ENCODE results near the gene ADAMTS15. TPM values are rescaled to one million over a fixed set of nuclear protein-coding genes. Genes with fewer than 3 reads are reported as not detected.

Gene ADAMTS15
- total and polyA plus RNA-seq, 10 donors = 0.41 to 6.9 (median 2.2) TPM

- Histone ChIP-seq H3K27ac (no peak overlapping the region), H3K36me3 (peaks cover 0 to 13% (median 0%) of the 10 kb centered on the region in 6 donors), H3K4me3 (no peak overlapping the region), H3K9me3 (no peaks in the 10 kb centered on the region), H3K4me1 (peaks cover 0 to 11% (median 3%) of the 10 kb centered on the region in 6 donors), H3K27me3 (replicated peaks in 1 of 7) (peaks cover 0 to 4% (median 0%) of the 10 kb centered on the region in 7 donors)
- no peak for DNase-seq
- intact Hi-C loops (cut with DNase I; ENCODE audit: low total_unique reads) = no loop called here
- 84 to 94% (median 92%) methylated on average over 7 of the region's 7 CpGs for whole genome bisulfite sequencing, 5 donors
- TF ChIP-seq CTCF (IDR thresholded peaks at IDR 0.05 in 8 of 11, conservative IDR thresholded peaks at IDR 0.05 in 3 of 11) = no peak
- TF ChIP-seq POLR2A (IDR thresholded peaks at IDR 0.05) = no peak
- no peak for TF ChIP-seq POLR2AphosphoS5 (IDR thresholded peaks at IDR 0.05)
Measured at GRCh38 chr11:130472434-130472961, 24.1 kb downstream of the ADAMTS15 start.

- Histone ChIP-seq H3K4me3 (no peak overlapping the region), H3K9me3 (no peaks in the 10 kb centered on the region), H3K4me1 (peaks cover 0 to 18% (median 7%) of the 10 kb centered on the region in 6 donors), H3K27ac (no peak overlapping the region), H3K27me3 (replicated peaks in 1 of 7) (peaks cover 0 to 4% (median 0%) of the 10 kb centered on the region in 7 donors), H3K36me3 (peaks cover 0 to 13% (median 0%) of the 10 kb centered on the region in 6 donors)
- WGBS, 5 donors = 94 to 96% (median 94%) methylated on average over 30 to 52 of the region's 52 CpGs
- TF ChIP-seq POLR2A (IDR thresholded peaks at IDR 0.05) (no peak), POLR2AphosphoS5 (IDR thresholded peaks at IDR 0.05) (no peak), CTCF (IDR thresholded peaks at IDR 0.05 in 8 of 11, conservative IDR thresholded peaks at IDR 0.05 in 3 of 11) (no peak)
- DNase-seq = no peak
- intact Hi-C loops (cut with DNase I; ENCODE audit: low total_unique reads) = no loop called here
Measured at GRCh38 chr11:130473056-130473794, 24.8 kb downstream of the ADAMTS15 start.

GRCh38 chr11:130473795-130474377, 25.4 kb downstream of the ADAMTS15 start:
- DNase-seq = no peak
- Histone ChIP-seq H3K27ac (no peak overlapping the region), H3K4me3 (no peak overlapping the region), H3K9me3 (no peaks in the 10 kb centered on the region), H3K36me3 (peaks cover 0 to 13% (median 0%) of the 10 kb centered on the region in 6 donors), H3K27me3 (replicated peaks in 1 of 7) (peaks cover 0 to 4% (median 0%) of the 10 kb centered on the region in 7 donors), H3K4me1 (peaks cover 0 to 22% (median 8%) of the 10 kb centered on the region in 6 donors)
- intact Hi-C loops (cut with DNase I; ENCODE audit: low total_unique reads) = no loop called here
- 82 to 94% (median 88%) methylated on average over 12 to 21 of the region's 21 CpGs for WGBS, 5 donors
- TF ChIP-seq POLR2A (IDR thresholded peaks at IDR 0.05) (no peak), POLR2AphosphoS5 (IDR thresholded peaks at IDR 0.05) (no peak), CTCF (IDR thresholded peaks at IDR 0.05 in 8 of 11, conservative IDR thresholded peaks at IDR 0.05 in 3 of 11) (no peak)
